Hepatocyte (in vitro differentiated cells): ENCODE measurements around the gene LHB. TPM values are rescaled to one million over a fixed set of nuclear protein-coding genes. Genes with fewer than 3 reads are reported as not detected.

ENCODE experiments used
- DNase-seq: peaks from one replicate; pipeline ENCODE4 v3.0.0-alpha.2; 2016; ENCODE audit warnings: low spot score
- H2AFZ ChIP-seq: fragments of 200-600 bp; sonication (generic); 2 replicates; pipeline ENCODE4 v1.6.0; 2016; ENCODE audit warnings: antibody characterized with exemption, mild to moderate bottlenecking
- H3K27ac ChIP-seq: fragments of 200-600 bp; sonication (generic); 2 replicates; pipeline ENCODE4 v1.5.1; 2016; ENCODE audit warnings: mild to moderate bottlenecking
- H3K27me3 ChIP-seq: fragments of 200-600 bp; sonication (generic); 2 replicates; pipeline ENCODE4 v1.6.1; 2016
- H3K36me3 ChIP-seq: fragments of 200-600 bp; sonication (generic); replicated peaks from 2 replicates; pipeline ENCODE4 v1.5.1; 2016; ENCODE audit warnings: low read depth; ENCODE audit not compliant: insufficient read depth
- H3K4me1 ChIP-seq: fragments of 200-600 bp; sonication (generic); 2 replicates; pipeline ENCODE4 v1.5.1; 2016; ENCODE audit warnings: mild to moderate bottlenecking, moderate library complexity; ENCODE audit not compliant: insufficient read depth
- H3K4me2 ChIP-seq: fragments of 200-600 bp; sonication (generic); 2 replicates; pipeline ENCODE4 v1.6.0; 2016
- H3K4me3 ChIP-seq: fragments of 200-600 bp; sonication (generic); 2 replicates; pipeline ENCODE4 v1.5.1; 2016; ENCODE audit warnings: mild to moderate bottlenecking
- H3K79me2 ChIP-seq: fragments of 200-600 bp; sonication (generic); 2 replicates; pipeline ENCODE4 v1.6.0; 2017; ENCODE audit warnings: mild to moderate bottlenecking
- H3K9me2 ChIP-seq: fragments of 200-600 bp; sonication (generic); replicated peaks from 2 replicates; pipeline ENCODE4 v1.6.0; 2017; ENCODE audit warnings: mild to moderate bottlenecking; ENCODE audit not compliant: insufficient read depth
- H3K9me3 ChIP-seq: fragments of 200-600 bp; sonication (generic); 2 replicates; pipeline ENCODE4 v1.5.1; 2016; ENCODE audit warnings: low read depth, mild to moderate bottlenecking
- H4K20me1 ChIP-seq: fragments of 200-600 bp; sonication (generic); 2 replicates; pipeline ENCODE4 v1.6.0; 2016; ENCODE audit warnings: mild to moderate bottlenecking; ENCODE audit not compliant: insufficient read depth, poor library complexity, severe bottlenecking
- CTCF ChIP-seq: fragments of 200-600 bp; sonication (generic); IDR thresholded peaks from 2 replicates; pipeline ENCODE4 v1.5.1; 2016; ENCODE audit warnings: antibody characterized with exemption, mild to moderate bottlenecking; ENCODE audit not compliant: poor library complexity
- EZH2 ChIP-seq: fragments of 200-600 bp; sonication (generic); IDR thresholded peaks from 2 replicates; pipeline ENCODE4 v1.6.1; 2016; ENCODE audit warnings: antibody characterized with exemption, mild to moderate bottlenecking, borderline replicate concordance
- EZH2phosphoT487 ChIP-seq: fragments of 200-600 bp; sonication (generic); IDR thresholded peaks from one replicate; pipeline ENCODE4 v1.6.1; 2018; ENCODE audit warnings: antibody characterized with exemption, mild to moderate bottlenecking, low read depth, moderate library complexity; ENCODE audit not compliant: unreplicated experiment, severe bottlenecking
- WGBS: methylation state at CpG from one replicate; pipeline ENCODE4 v1.1.6; 2016; ENCODE audit warnings: low lambda C conversion rate; ENCODE audit errors: missing lambda C conversion rate; 5-methylcytosine and 5-hydroxymethylcytosine counted together
- polyA plus RNA-seq: library from polyadenylated mRNA; unstranded; fragments of >200 nt; fragmentation: Nextera tagmentation; extraction: Ambion mirVana; gene quantifications from 2 replicates; pipeline ENCODE4 v1.2.1, GENCODE V29; 2016
- total RNA-seq: library from RNA; depleted of rRNA; stranded (reverse); fragments of >200 nt; gene quantifications from 2 replicates; pipeline ENCODE4 v1.2.3, GENCODE V29; 2014

Gene LHB
- total and polyA plus RNA-seq, 2 experiments from 2014 or later, result not detected

- Histone ChIP-seq H3K36me3 (no peaks in the 10 kb centered on the region), H3K4me2 (no peak overlapping the region), H3K79me2 (no peaks in the 10 kb centered on the region), H3K9me2 (no peaks in the 10 kb centered on the region), H2AFZ (no peak overlapping the region), H3K9me3 (no peaks in the 10 kb centered on the region), H4K20me1 (no peaks in the 10 kb centered on the region), H3K4me3 (no peak overlapping the region), H3K27ac (no peak overlapping the region), H3K27me3 (no peaks in the 10 kb centered on the region), H3K4me1 (no peaks in the 10 kb centered on the region)
- DNase-seq, result no peak
- 98% methylated on average over 22 of the region's 22 CpGs for whole genome bisulfite sequencing
- TF ChIP-seq EZH2 (no peak), EZH2phosphoT487 (no peak), CTCF (no peak)
Measured at GRCh38 chr19:49006905-49007304, 10.0 kb downstream of the LHB start.

GRCh38 chr19:49004964-49005614 lies 11.8 kb downstream of the LHB start:
- no peaks in the 10 kb centered on the region for H3K4me1 ChIP-seq
- no peak for DNase-seq
- H3K9me3 ChIP-seq, result no peaks in the 10 kb centered on the region
- H3K4me2 ChIP-seq, result no peak overlapping the region
- no peak overlapping the region for H3K4me3 ChIP-seq
- H2AFZ ChIP-seq, result no peak overlapping the region
- WGBS, result 97% methylated on average over 7 of the region's 7 CpGs
- H3K36me3 ChIP-seq, result no peaks in the 10 kb centered on the region
- no peaks in the 10 kb centered on the region for H3K9me2 ChIP-seq
- TF ChIP-seq EZH2, result no peak
- no peak for TF ChIP-seq EZH2phosphoT487
- TF ChIP-seq CTCF, result no peak
- H3K79me2 ChIP-seq, result peaks cover 2% of the 10 kb centered on the region
- H3K27me3 ChIP-seq, result no peaks in the 10 kb centered on the region
- no peak overlapping the region for H3K27ac ChIP-seq
- H4K20me1 ChIP-seq, result no peaks in the 10 kb centered on the region

GRCh38 chr19:49004133-49004532 lies 12.8 kb downstream of the LHB start:
- WGBS, result 99% methylated on average over 15 of the region's 15 CpGs
- TF ChIP-seq CTCF, result no peak
- TF ChIP-seq EZH2, result no peak
- TF ChIP-seq EZH2phosphoT487, result no peak
- no peak for DNase-seq

More at GRCh38 chr19:49004133-49004532, 12.8 kb downstream of the LHB start:
- H2AFZ ChIP-seq, result no peak overlapping the region
- H3K4me3 ChIP-seq, result no peak overlapping the region
- H3K27ac ChIP-seq, result no peak overlapping the region
- H3K4me1 ChIP-seq, result no peaks in the 10 kb centered on the region
- no peak overlapping the region for H3K4me2 ChIP-seq
- peaks cover 2% of the 10 kb centered on the region for H3K79me2 ChIP-seq
- no peaks in the 10 kb centered on the region for H3K27me3 ChIP-seq
- no peaks in the 10 kb centered on the region for H3K9me2 ChIP-seq
- H3K9me3 ChIP-seq, result no peaks in the 10 kb centered on the region
- H4K20me1 ChIP-seq, result no peaks in the 10 kb centered on the region
- H3K36me3 ChIP-seq, result no peaks in the 10 kb centered on the region
